Measurements from ENCODE around the gene NDST3. TPM values are rescaled to one million over a fixed set of nuclear protein-coding genes. Genes with fewer than 3 reads are reported as not detected.
"Not testable (repeated sequence)": the region's sequence is repeated elsewhere in the genome, so short reads cannot be mapped to it uniquely, and the experiment has no call there.

NDST3 gene
- total and polyA plus RNA-seq, 9 donors = 0.03 to 0.20 (median 0.07) TPM; not detected in 3

GRCh38 chr4:118290951-118291350 is 256.7 kb downstream of the NDST3 start:
- Histone ChIP-seq H3K27me3 (ENCODE audit: control insufficient read depth, insufficient read depth, low read length) (no peaks in the 10 kb centered on the region), H3K27ac (ENCODE audit: low read length) (no peak overlapping the region), H3K4me1 (ENCODE audit: control insufficient read depth, insufficient read depth, low read length) (no peaks in the 10 kb centered on the region), H3K4me3 (ENCODE audit: low read length) (no peak overlapping the region), H3K9me3 (replicated peaks; ENCODE audit: control insufficient read depth, low read depth, low read length) (no peaks in the 10 kb centered on the region), H3K36me3 (ENCODE audit: control insufficient read depth, insufficient read depth, low read length) (no peaks in the 10 kb centered on the region)
- no peak for DNase-seq
- 78% methylated on average over 2 of the region's 2 CpGs for WGBS (ENCODE audit: insufficient coverage)

- Histone ChIP-seq H3K9me3 (replicated peaks; ENCODE audit: control insufficient read depth, low read depth, low read length) (no peaks in the 10 kb centered on the region), H3K27me3 (ENCODE audit: control insufficient read depth, insufficient read depth, low read length) (no peaks in the 10 kb centered on the region), H3K27ac (ENCODE audit: low read length) (no peak overlapping the region), H3K4me3 (ENCODE audit: low read length) (no peak overlapping the region), H3K4me1 (ENCODE audit: control insufficient read depth, insufficient read depth, low read length) (no peaks in the 10 kb centered on the region), H3K36me3 (ENCODE audit: control insufficient read depth, insufficient read depth, low read length) (no peaks in the 10 kb centered on the region)
- no CpG with 5 or more reads among the region's 1 CpG for WGBS (ENCODE audit: insufficient coverage)
- peak; percentile 25 for DNase-seq
Observed at GRCh38 chr4:118296729-118297128, 262.4 kb downstream of the NDST3 start.

- H3K36me3 ChIP-seq (ENCODE audit: control insufficient read depth, insufficient read depth, low read length); H3K4me3 ChIP-seq (ENCODE audit: low read length); H3K4me1 ChIP-seq (ENCODE audit: control insufficient read depth, insufficient read depth, low read length); DNase-seq; H3K9me3 ChIP-seq (replicated peaks; ENCODE audit: control insufficient read depth, low read depth, low read length); H3K27ac ChIP-seq (ENCODE audit: low read length); H3K27me3 ChIP-seq (ENCODE audit: control insufficient read depth, insufficient read depth, low read length): not testable (repeated sequence)
- no CpG with 5 or more reads among the region's 6 CpGs for WGBS (ENCODE audit: insufficient coverage)
Observed at GRCh38 chr4:118299619-118300018, 265.3 kb downstream of the NDST3 start.

- DNase-seq = no peak
- H3K27ac ChIP-seq (ENCODE audit: low read length) = no peak overlapping the region
- no peaks in the 10 kb centered on the region for H3K27me3 ChIP-seq (ENCODE audit: control insufficient read depth, insufficient read depth, low read length)
- no peaks in the 10 kb centered on the region for H3K9me3 ChIP-seq (replicated peaks; ENCODE audit: control insufficient read depth, low read depth, low read length)
- no peaks in the 10 kb centered on the region for H3K36me3 ChIP-seq (ENCODE audit: control insufficient read depth, insufficient read depth, low read length)
- H3K4me3 ChIP-seq (ENCODE audit: low read length) = no peak overlapping the region
- WGBS (ENCODE audit: insufficient coverage) = 80% methylated on average over 1 of the region's 2 CpGs
- H3K4me1 ChIP-seq (ENCODE audit: control insufficient read depth, insufficient read depth, low read length) = no peaks in the 10 kb centered on the region
Observed at GRCh38 chr4:118307643-118308042, 273.4 kb downstream of the NDST3 start.
